Right kidney (tissue), 9 donors: ENCODE results near the gene USP2.

Source experiments
- DNase-seq: peaks from one replicate; pipeline ENCODE4 v3.0.0-alpha.2; 2016
- long read RNA-seq, 8 donors: transcript quantifications; one replicate each; lab custom pipeline, GENCODE V29; 2026

USP2 gene
- long read RNA-seq, donor 1, result 0 reads
- long read RNA-seq, donor 2, partial matches to known transcripts, result 0 of 1 reads
- long read RNA-seq, donor 2, other reads (novel, unspliced or antisense), result 0 of 1 reads
- long read RNA-seq, donor 3, result 0 reads
- long read RNA-seq, donor 4, partial matches to known transcripts, result 0 of 1 reads
- long read RNA-seq, donor 4, other reads (novel, unspliced or antisense), result 0 of 1 reads
- long read RNA-seq, donor 5, partial matches to known transcripts, result 0 of 2 reads
- long read RNA-seq, donor 5, other reads (novel, unspliced or antisense), result 0 of 2 reads
- long read RNA-seq, donor 6, partial matches to known transcripts, result 0 of 2 reads
- long read RNA-seq, donor 6, other reads (novel, unspliced or antisense), result 0 of 2 reads
- long read RNA-seq, donor 7, partial matches to known transcripts, result 0 of 3 reads
- long read RNA-seq, donor 7, other reads (novel, unspliced or antisense), result 0 of 3 reads
- long read RNA-seq, donor 8, result 0 reads

DNA sequence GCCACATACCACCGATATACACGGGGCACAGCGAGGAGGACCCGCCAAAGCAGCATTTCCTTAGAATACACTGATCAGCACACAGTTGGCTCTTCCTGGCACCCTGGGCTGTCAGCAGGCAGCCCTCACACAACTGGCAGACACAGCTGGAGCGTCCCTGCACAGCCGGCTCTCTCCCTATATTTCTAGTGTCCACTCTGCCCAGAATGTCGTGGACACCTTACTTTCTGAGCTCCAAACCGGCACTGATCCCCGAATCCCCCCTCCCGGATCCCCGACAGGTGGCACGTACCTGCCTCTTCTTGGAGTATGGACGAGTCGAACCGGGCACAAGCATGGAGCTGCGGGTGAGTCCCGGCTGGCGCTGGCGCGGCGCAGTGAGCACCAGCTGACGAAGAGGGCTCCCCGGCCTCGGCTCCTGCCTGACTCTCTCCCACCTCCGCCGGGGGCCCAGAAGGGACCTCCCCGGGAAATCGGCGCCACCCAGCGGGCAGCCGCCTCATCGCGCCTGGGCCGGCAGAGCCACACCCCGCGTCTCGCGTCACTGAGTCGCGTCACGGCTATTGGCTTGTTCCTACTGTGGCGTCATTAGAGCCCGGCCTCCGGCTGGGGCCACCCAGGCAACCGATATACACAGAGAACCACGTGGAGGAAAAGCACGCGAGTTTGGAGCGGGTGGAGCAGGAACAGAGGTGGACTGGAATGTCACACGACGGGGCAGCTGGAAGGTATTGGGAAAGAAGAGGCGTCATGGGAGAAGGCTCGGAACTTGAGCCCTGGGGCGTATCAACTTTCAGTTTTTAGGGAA is at the start of gene USP2:
Gene USP2, minus strand, starts transcription at position 510 of the 808 bp plus-strand sequence. CDS start 8,210 bp downstream, outside the sequence.
- peak; percentile 96 for DNase-seq

- no peak for DNase-seq
Observed at GRCh38 chr11:119427279-119427678, 45.8 kb upstream of the USP2 start.

DNA sequence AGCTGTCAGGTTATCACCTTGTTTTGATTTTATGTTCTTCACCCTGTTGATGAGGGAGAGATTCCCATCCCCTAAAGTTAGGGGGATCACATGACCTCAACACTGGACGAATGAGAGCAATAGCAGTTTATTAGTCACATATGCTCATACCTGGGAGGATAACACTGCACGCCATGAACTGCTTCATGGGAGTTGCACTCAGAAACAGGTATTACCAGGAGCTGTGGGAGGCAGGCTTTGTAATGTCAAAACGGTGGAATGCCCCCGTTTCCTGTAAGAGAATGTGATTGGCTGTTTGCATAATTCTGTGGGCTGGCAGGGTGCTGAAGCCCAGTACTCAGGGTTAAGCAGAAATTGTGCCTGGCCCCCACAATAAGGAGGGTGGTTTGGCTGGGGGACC is 44.7 kb upstream of the USP2 start:
- no peak for DNase-seq

DNA sequence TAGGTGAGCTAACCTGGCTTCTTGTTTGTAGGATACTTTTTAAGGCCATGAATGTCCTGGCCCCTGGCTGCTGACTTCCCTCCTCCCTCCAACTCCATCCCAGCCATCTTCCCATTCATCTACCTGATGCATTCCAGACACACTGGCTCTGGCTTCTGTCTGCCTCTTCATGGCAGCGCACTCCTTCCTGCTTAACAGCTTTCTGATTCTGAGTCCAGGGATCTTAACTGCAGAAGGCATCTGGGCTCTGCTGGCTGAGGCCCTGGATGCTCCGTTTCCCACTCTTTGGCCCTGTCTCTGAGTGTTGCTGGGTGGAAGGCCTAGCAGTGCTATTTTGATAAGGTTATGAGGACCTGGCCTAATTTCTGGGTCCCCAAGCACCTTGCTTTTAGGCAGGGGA is 43.3 kb upstream of the USP2 start:
- no peak for DNase-seq

GRCh38 chr11:119424276-119424675 is 42.8 kb upstream of the USP2 start:
- no peak for DNase-seq

GRCh38 chr11:119423509-119424254 is 42.2 kb upstream of the USP2 start:
- no peak for DNase-seq

DNA sequence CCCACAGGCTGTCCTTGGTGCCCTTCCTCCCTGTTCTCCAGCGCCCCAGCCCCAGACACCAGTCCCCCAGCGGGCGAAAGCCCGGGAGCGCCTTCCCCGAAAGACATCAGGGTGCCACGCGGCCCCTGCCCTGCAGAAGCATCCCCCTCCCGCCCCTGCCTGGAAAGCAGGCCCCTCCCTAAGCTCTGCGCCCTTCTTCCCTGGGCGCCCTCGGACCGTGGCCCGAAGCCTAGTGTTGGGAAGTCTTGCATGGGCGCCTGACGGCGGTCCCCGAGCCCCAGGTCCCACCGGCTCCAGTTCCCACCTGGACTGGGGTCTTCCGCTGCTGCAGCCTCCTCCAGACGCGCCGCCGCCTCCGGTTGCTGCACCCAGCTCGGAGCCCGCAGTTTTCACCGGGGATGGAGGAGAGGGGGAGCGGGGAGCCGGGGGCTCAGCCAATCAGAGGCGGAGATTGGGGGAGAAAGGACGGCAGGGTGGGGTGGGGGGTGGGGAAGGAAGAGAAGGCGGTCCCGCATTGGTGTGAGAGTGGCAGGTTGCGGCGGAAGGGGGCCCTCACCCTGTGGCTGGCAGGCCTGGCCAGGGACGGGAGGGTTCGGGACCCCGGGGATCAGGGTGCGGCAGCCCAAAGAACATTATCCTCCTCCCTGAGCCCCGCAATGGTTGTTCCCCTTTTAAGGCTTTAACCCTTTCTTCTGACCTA is 41.5 kb upstream of the USP2 start, which contains the start of gene THY1:
Gene THY1, minus strand, starts transcription at position 364 of the 700 bp plus-strand sequence. CDS start 2,267 bp downstream, outside the sequence.
- peak; percentile 66 for DNase-seq

GRCh38 chr11:119421941-119422808 is 40.7 kb upstream of the USP2 start:
- peak; percentile 58 for DNase-seq

DNA sequence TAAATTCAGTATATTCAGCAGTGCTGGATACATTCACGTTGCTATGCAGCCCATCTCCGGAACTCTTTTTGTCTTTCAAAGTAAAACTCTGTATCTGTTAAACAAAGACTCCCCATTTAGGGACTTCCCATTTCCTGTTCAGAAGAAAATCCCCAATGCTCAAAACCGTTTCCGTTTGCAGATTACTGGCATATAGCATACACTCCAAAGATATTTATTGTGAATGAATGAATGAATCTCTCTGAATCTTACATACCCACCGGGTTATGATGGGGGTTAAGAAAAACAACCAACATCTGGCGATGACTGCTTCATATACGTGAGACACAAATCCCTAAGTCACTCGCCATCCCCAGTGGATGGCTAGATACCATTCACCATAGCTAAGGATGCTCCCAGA is 39.9 kb upstream of the USP2 start:
- DNase-seq, result no peak

DNA sequence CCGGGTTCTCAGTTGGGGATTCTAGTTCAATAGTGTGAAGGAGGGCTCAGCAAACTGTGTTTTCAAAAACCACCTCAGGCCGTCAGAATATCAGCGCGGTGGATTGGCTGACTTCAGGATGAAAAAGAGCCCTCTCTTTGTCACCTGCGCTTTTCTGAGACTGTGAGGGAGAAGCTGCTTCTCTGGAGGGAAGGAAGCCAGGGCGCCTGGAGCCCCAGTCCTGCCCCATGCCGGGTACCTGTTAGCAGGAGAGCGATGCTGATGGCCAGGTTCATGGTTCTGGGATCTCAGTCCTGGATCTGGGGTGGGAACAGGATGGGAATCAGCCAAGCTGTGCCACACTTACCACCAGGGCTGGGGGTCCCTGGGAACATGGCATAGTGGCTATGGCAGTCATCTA is 39.1 kb upstream of the USP2 start:
- no peak for DNase-seq

DNA sequence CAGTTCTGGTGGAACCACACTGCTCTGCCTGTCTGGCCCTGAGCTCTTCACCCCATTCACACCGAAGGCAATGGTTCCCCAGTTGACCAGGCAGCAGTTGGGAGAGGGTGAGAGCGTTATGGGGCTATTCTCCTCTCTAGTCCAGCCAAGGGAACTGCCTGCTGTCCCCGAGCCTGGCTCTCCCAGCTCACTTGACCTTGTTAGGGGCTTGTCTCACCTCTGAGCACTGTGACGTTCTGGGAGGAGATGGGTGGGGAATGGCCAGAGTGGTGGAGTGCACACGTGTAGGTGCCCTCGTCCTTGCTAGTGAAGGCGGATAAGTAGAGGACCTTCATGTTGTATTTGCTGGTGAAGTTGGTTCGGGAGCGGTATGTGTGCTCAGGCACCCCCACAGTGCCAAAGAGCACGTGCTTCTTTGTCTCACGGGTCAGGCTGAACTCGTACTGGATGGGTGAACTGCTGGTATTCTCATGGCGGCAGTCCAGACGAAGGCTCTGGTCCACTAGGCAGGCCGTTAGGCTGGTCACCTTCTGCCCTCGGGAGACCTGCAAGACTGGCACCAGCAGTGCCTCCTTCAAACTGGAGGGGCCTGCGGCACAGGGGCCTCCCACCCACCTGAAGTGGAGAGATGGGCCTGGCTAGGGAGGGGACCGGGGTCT is 38.5 kb upstream of the USP2 start:
- peak; percentile 42 for DNase-seq

GRCh38 chr11:119419246-119419645 is 37.8 kb upstream of the USP2 start:
- no peak for DNase-seq

- DNase-seq, result no peak
Observed at GRCh38 chr11:119418759-119419158, 37.3 kb upstream of the USP2 start.

DNA sequence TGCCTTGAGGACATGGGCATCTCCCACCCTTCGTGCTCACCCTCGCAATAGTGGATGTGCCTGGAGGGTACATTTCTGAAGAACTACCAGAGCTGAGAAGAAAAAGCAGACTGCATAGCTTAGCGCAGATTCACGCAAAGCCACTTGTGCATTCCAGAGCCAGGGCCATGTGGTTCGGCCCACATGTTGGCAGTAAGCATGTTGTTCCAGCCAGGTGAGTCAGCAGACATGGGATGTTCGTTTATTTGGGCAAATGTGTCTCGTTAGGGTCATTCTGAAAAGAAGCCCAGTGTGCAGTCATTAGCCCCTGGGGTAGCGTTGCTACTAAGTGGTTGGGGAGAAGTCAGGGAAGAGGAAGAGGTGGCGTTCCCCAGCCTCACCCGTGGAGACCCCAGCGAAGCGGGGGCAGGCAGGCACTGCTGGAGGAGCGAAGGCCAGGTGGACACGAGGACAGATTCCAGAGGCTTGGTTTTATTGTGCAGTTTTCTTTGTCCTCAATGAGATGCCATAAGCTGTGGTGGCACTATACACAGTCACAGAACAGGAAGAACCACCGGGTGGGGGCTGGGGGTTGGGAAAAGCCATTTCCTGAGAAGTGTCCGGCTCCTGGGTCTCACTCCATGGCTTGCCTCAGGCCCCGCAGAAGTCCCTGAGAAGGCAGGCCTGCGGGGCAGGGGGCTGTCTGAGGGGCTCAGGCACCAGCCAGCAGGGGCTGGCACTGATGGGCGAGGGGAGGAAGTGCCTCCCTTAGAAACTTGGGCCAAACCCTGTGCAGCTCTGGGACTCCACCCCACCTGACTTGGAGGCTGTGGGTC is 36.4 kb upstream of the USP2 start:
- no peak for DNase-seq

GRCh38 chr11:119416606-119417580 is 35.4 kb upstream of the USP2 start:
- DNase-seq, result no peak

DNA sequence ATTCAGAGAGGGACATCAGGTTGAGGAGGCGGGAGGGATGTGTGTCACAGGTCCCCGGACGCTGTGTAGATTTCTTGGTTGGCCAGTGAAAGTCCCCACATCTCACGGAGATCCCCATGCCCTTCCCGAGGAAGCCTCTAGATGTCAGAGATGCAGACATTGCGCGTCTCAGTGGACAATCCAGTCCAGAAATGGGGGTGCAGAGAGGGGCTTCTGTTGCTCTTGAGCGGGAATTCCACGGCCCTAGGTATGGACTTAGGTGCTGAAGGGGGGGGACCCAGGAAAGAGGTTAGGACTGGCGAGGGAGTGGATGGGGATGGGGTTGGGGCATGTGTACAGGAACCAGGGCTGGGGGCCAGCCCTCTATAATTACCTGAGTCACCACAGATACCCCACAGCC is 34.5 kb upstream of the USP2 start:
- DNase-seq, result no peak

GRCh38 chr11:119415517-119415916 is 34.0 kb upstream of the USP2 start:
- DNase-seq, result no peak

- DNase-seq, result no peak
Observed at GRCh38 chr11:119414734-119415133, 33.2 kb upstream of the USP2 start.
